PC-9 (cell line): Measurements from ENCODE around the gene ZNF423. TPM values are rescaled to one million over a fixed set of nuclear protein-coding genes. Genes with fewer than 3 reads are reported as not detected.

Experiments used
- BruUV-seq: library from RNA; stranded (reverse); fragments of 400-500 nt; replicated peaks from 2 replicates; lab custom pipeline; 2021; lab: Mats Ljungman, UMichigan
- CTCF ChIA-PET: fragments of 300-600 bp; sonication (Branson Sonifier 250); formaldehyde crosslinking; loops from one replicate; lab custom pipeline; 2022; ENCODE audit warnings: antibody characterized with exemption; lab: Charles Lee
- POLR2A ChIA-PET: fragments of 300-600 bp; sonication (Branson Sonifier 250); formaldehyde crosslinking; loops from one replicate; lab custom pipeline; 2022; ENCODE audit warnings: antibody characterized with exemption; ENCODE audit not compliant: unreplicated experiment; lab: Charles Lee
- DNase-seq, 2 experiments: peaks; one replicate each; pipeline versions ENCODE4 v3.0.0 to v3.0.0-alpha.2; 2015 to 2022; ENCODE audit warnings: mixed read lengths in 1 of 2
- H2AFZ ChIP-seq: fragments of 200-600 bp; sonication (generic); 2 replicates; pipeline ENCODE4 v1.8.1; 2017; ENCODE audit warnings: antibody characterized with exemption
- H3F3A ChIP-seq: fragments of 200-600 bp; sonication (generic); 2 replicates; pipeline ENCODE4 v1.8.1; 2017; ENCODE audit warnings: antibody characterized with exemption, mild to moderate bottlenecking, low read depth; ENCODE audit not compliant: insufficient read depth
- H3K27ac ChIP-seq: fragments of 200-600 bp; sonication (generic); 2 replicates; pipeline ENCODE4 v1.6.1; 2016; ENCODE audit warnings: mixed run types
- H3K27me3 ChIP-seq: fragments of 200-600 bp; sonication (generic); 2 replicates; pipeline ENCODE4 v1.6.1; 2016; ENCODE audit warnings: low read depth, mixed run types; ENCODE audit not compliant: insufficient read depth
- H3K36me3 ChIP-seq: fragments of 200-600 bp; sonication (generic); 2 replicates; pipeline ENCODE4 v1.6.1; 2016; ENCODE audit warnings: low read depth, mixed run types
- H3K4me1 ChIP-seq: fragments of 200-600 bp; sonication (generic); replicated peaks from 2 replicates; pipeline ENCODE4 v1.6.1; 2016; ENCODE audit warnings: mixed run types; ENCODE audit not compliant: insufficient read depth
- H3K4me2 ChIP-seq: fragments of 200-600 bp; sonication (generic); 2 replicates; pipeline ENCODE4 v1.6.1; 2017; ENCODE audit warnings: mixed run types
- H3K4me3 ChIP-seq: fragments of 200-600 bp; sonication (generic); 2 replicates; pipeline ENCODE4 v1.6.1; 2016; ENCODE audit warnings: mixed run types
- H3K79me2 ChIP-seq: fragments of 200-600 bp; sonication (generic); 2 replicates; pipeline ENCODE4 v1.6.1; 2017; ENCODE audit warnings: low read depth, mixed run types
- H3K9me2 ChIP-seq: fragments of 200-600 bp; sonication (generic); 2 replicates; pipeline ENCODE4 v1.8.1; 2017; ENCODE audit warnings: mild to moderate bottlenecking; ENCODE audit not compliant: insufficient read depth
- H3K9me3 ChIP-seq: fragments of 200-600 bp; sonication (generic); 2 replicates; pipeline ENCODE4 v1.8.1; 2016; ENCODE audit warnings: low read depth; ENCODE audit not compliant: insufficient read depth
- H4K20me1 ChIP-seq: fragments of 200-600 bp; sonication (generic); 2 replicates; pipeline ENCODE4 v1.8.1; 2017; ENCODE audit not compliant: insufficient read depth
- EZH2 ChIP-seq: fragments of 200-600 bp; sonication (generic); IDR thresholded peaks from 2 replicates; pipeline ENCODE4 v1.8.0; 2017; ENCODE audit warnings: antibody characterized with exemption, low read depth
- intact Hi-C: fragments of 100-400 bp; cut with micrococcal nuclease; formaldehyde crosslinking; loops from one replicate; pipeline ENCODE4 v1.10.0; 2022; ENCODE audit not compliant: unreplicated experiment
- total RNA-seq: library from RNA; stranded (reverse); gene quantifications from 2 replicates; pipeline ENCODE4 v1.2.3, GENCODE V29; 2021
- TF ChIP-seq, protein P1 (sequence below): fragments of 200-600 bp; sonication (generic); conservative IDR thresholded peaks from 2 replicates; pipeline ENCODE4 v1.6.1; 2017; ENCODE audit warnings: mixed run types, antibody characterized with exemption, mild to moderate bottlenecking, moderate library complexity

The ZNF423 gene
- total RNA-seq, 1 experiment from 2014 or later, result not detected

DNA sequence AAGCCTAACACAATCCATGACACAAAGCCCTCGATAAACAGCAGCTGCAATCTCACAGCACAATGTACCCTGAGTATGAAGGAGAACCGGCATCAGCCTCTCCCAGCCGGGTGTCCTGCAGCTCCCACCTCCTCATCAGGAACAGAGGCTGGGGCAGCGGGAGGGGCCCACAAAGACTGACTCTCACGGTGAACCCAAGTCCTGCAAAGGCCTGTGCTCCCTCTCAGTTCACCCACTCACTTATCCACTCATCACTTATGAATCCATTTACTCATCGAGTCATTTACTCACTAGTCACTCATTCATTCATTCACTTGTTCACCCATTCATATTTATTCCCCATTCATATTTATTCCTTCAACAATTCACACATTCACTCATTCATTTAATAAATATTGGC is 11.6 kb downstream of the ZNF423 start:
- intact Hi-C loops, result no loop called here
- BruUV-seq, result no TSS peak
- H3K79me2 ChIP-seq, result no peaks in the 10 kb centered on the region
- H3K4me3 ChIP-seq, result no peak overlapping the region
- ChIA-PET CTCF (no interaction called here), POLR2A (no interaction called here)
- no peak overlapping the region for H3K4me2 ChIP-seq
- H4K20me1 ChIP-seq, result no peaks in the 10 kb centered on the region
- H3F3A ChIP-seq, result no peaks in the 10 kb centered on the region
- H3K9me3 ChIP-seq, result no peaks in the 10 kb centered on the region
- TF ChIP-seq, protein P1, sequence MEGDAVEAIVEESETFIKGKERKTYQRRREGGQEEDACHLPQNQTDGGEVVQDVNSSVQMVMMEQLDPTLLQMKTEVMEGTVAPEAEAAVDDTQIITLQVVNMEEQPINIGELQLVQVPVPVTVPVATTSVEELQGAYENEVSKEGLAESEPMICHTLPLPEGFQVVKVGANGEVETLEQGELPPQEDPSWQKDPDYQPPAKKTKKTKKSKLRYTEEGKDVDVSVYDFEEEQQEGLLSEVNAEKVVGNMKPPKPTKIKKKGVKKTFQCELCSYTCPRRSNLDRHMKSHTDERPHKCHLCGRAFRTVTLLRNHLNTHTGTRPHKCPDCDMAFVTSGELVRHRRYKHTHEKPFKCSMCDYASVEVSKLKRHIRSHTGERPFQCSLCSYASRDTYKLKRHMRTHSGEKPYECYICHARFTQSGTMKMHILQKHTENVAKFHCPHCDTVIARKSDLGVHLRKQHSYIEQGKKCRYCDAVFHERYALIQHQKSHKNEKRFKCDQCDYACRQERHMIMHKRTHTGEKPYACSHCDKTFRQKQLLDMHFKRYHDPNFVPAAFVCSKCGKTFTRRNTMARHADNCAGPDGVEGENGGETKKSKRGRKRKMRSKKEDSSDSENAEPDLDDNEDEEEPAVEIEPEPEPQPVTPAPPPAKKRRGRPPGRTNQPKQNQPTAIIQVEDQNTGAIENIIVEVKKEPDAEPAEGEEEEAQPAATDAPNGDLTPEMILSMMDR, result no peak
- H3K27me3 ChIP-seq, result peaks cover 76% of the 10 kb centered on the region
- H2AFZ ChIP-seq, result no peak overlapping the region
- H3K27ac ChIP-seq, result no peak overlapping the region
- H3K9me2 ChIP-seq, result no peaks in the 10 kb centered on the region
- no peaks in the 10 kb centered on the region for H3K4me1 ChIP-seq
- DNase-seq, result no peak
- H3K36me3 ChIP-seq, result no peaks in the 10 kb centered on the region

GRCh38 chr16:49843758-49844157 is 12.2 kb downstream of the ZNF423 start:
- Histone ChIP-seq H3K27me3 (peaks cover 75% of the 10 kb centered on the region), H2AFZ (no peak overlapping the region), H3K4me1 (no peaks in the 10 kb centered on the region), H4K20me1 (no peaks in the 10 kb centered on the region), H3F3A (no peaks in the 10 kb centered on the region), H3K4me2 (no peak overlapping the region), H3K27ac (no peak overlapping the region), H3K79me2 (no peaks in the 10 kb centered on the region), H3K9me3 (no peaks in the 10 kb centered on the region), H3K36me3 (no peaks in the 10 kb centered on the region), H3K9me2 (no peaks in the 10 kb centered on the region), H3K4me3 (no peak overlapping the region)
- intact Hi-C loops, result no loop called here
- no peak for TF ChIP-seq EZH2
- TF ChIP-seq, protein P1, result no peak
- no TSS peak for BruUV-seq
- no peak for DNase-seq
- POLR2A ChIA-PET, result no interaction called here
- CTCF ChIA-PET, result no interaction called here

GRCh38 chr16:49842972-49843371 is 12.9 kb downstream of the ZNF423 start:
- intact Hi-C loops, result no loop called here

More at GRCh38 chr16:49842972-49843371, 12.9 kb downstream of the ZNF423 start:
- Histone ChIP-seq H3F3A (no peaks in the 10 kb centered on the region), H3K36me3 (no peaks in the 10 kb centered on the region), H3K4me1 (no peaks in the 10 kb centered on the region), H4K20me1 (no peaks in the 10 kb centered on the region), H3K9me3 (no peaks in the 10 kb centered on the region), H2AFZ (no peak overlapping the region), H3K9me2 (no peaks in the 10 kb centered on the region), H3K27ac (no peak overlapping the region), H3K79me2 (no peaks in the 10 kb centered on the region), H3K4me2 (no peak overlapping the region), H3K4me3 (no peak overlapping the region), H3K27me3 (peaks cover 73% of the 10 kb centered on the region)
- TF ChIP-seq, protein P1, result no peak
- TF ChIP-seq EZH2, result no peak
- no peak for DNase-seq
- POLR2A ChIA-PET, result no interaction called here
- BruUV-seq, result no TSS peak
- CTCF ChIA-PET, result no interaction called here
